CD4-positive, alpha-beta T cell treated with Interleukin-17A for 1 hour (primary cell): Measurements from ENCODE around the gene RAB1B.
A peak's percentile ranks its signal among the peaks of the same experiment; 100 is the strongest.

Experiments used
- DNase-seq: peaks from one replicate; pipeline ENCODE4 v3.0.0-alpha.2; 2020

RAB1B gene

DNA sequence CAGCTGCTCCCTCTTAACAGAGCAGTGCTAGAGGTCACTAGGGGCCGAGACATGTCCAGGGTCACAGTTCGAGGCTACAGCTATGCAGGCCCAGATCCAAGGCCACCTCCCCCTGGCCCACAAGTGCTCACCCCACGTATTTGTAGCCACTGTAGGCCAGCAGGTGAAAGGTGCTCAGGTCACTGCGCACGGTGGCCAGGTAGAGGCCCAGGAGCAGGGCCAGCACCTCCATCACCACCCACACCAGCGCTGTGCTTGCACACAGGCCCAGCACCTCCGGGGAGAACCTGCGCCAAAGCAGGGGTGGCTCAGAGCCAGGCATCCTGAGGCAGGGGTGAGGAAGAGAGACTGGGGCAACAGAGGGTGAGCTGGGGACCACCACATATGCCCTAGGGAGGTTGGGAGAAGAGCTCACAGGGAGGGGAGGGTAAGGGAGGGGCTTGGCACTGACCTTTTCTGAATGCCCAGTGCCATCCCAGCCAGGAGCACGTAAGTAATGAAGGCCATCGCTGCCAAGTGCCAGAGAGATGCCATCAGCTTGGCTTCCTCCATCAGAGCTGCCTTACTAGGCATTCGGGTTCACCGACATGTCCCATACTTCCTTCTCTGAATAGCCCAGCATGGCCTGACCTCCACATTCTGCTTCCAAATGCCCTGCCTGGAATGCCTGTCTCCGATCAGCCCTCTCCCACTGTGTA, 17.0 kb downstream of the RAB1B start:
- no peak for DNase-seq

DNA sequence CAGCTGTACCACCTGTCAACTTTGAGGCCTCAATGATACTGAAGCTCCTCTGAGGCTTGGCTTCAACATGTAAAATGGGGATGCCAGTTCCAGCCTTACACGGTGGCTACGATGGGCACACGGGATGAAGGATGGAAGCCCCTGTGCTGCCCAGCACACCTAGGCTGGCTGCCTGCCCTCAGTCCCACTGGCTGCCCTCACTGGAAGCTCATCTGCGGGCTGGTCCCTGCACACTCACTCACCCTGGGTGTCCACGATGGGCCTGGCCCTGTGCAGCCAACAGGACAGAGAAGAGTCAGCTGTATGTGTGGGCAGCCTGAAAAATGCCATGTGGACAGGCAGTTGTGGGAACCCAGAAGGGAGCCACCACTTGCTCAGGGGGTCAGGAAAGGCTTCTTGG, 18.3 kb downstream of the RAB1B start:
- DNase-seq, result no peak

DNA sequence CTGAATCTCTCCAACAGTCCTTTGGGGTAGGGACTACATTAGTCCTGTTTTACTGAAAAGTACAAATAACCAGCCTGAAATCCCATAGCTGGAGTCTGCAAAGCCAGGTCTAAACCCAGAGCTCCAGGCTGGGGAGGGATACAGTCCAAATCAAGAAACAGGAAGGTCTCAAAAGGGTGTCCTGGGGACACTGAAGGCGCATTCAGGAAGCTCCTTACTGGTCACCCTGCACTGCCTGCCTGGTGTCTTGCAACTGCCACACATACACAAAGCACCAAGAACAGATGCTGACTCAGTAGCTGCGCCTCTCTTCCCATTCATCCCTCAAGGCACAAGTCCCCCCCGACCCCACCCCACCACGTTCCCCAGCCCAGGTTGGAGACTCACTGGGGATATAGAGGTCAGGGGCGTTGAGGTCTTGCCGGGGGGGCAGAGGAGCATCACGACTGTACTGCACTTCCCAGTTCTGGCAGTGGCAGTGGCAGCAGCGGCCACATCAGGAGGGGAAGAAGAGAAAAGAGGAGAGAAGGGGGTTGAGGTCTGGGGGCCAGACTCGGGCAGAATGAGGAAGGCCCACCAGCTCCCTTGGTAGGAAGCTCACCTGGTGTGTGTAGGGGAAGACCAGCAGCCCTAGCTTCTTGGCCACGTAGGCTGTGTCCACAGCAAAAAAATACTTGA, 18.9 kb downstream of the RAB1B start:
- DNase-seq, result no peak

DNA sequence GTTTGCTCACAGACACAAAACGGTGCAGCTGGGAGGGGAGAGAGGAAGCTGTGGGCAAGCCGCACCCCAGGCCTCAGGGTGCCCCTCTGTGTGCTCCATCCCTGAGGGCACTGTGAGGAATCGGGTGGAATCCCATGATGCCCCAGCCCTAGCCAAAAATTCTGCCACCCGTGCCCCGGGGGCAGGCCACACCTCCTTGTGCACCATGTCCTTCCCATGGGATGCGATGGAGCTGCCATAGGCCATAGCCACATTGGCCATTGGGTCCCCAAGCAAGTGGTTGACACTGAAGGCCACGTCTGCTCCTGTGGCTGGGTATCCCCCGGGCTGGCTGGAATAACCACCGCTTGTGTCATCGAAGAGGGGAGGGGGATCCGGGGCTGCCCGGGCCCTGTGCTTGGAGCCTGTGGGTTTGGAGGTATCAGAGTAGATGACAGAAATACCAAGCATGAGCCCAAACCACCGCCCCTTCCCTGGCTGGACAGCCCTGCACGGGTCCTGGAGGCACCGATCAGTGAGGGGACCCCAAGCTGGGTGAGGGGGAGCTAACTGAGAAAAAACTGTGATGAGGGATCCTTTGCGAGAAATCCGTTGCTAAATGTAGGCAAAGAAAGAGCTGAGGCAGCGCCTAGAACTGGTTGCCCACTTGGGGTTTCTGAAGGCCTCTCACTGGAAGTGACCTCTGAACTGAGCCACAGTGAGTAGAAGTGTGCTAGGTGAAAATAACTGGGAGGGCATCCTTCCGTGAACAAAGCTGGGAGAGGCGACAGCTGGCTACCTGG, 19.6 kb downstream of the RAB1B start:
- DNase-seq, result no peak

DNA sequence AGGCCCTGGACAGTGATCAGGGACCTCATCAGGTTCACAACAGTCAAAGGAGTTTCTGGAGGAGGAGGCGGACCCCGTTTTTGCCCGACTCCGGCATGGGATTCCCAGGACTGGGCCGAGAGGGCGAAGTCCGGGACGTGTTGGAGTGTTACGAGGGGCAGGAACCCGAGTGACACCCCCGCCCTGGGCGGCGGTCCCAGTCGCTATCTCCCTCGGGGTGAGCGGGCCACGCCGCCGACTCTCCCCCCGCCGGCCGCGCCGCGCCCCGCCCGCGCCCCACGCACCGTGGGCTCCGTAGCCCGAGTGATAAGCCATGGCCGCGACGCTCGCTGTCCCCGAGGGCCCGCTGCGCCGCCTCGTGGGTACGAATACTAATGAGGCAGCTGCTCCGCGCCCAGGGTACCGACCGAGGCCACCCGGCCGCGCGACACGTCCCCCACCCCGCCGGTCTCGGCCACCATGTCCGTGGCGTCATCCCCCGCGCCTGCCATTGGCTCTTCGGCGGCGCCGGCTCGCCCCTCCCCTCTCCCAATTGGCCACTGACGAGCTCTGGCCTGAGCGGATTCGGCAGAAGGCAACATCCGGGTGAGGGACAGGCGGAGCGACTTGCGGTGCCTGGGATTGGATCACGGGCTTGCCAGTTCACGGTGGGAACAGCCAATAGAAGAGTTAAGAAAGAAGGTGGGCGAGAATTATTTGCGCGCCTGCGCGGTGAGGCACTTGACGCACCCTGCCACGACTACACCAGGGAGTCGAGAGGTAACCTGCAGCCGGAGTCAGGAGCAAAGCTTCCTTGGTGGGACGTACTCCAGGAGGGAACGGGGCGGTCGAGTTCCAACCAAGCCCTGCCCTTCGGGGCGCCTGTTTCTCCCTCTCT, 20.5 kb downstream of the RAB1B start, which contains the start of gene YIF1A:
Gene YIF1A, minus strand, starts transcription at position 473 of the 877 bp plus-strand sequence. Its CDS starts 158 bp downstream, at position 315.
- DNase-seq, result peak; percentile 100

DNA sequence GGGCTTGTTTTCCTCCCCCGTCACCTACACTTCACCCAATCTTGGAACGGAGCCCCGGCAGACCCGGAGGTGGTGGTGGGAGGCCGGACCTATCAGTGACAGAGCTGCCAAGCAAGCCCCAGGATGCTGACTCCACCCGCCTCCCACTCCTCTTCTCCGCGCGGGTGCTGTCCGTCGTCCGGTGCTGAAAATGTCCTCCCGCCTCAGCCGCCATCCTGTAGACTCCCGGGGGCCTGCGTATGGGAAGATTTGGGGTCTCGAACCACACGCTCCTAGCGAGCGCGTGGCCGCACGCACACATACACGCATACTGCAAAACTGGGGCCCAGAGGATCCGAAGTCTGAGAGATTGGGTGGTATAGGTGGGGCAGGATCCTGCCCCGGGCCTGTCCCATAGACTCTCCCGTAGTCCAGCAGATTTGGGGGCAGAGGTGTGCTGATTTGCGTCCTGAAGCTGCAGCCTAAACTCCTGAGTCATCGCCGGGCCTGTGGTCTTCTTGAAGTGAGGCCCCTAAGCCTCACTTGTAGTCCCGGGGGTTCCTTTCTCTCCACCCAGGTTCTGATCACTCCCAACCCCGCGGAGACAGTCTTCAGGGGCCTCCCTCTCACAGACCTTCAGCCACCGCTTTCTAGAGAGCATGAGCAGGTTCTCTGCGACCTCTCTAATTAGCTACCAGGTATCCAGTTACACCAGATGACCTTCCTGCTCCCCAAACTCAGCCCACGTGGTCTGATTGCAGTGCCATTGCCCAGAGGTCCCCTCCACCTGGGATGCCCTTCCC, 21.3 kb downstream of the RAB1B start:
- no peak for DNase-seq

DNA sequence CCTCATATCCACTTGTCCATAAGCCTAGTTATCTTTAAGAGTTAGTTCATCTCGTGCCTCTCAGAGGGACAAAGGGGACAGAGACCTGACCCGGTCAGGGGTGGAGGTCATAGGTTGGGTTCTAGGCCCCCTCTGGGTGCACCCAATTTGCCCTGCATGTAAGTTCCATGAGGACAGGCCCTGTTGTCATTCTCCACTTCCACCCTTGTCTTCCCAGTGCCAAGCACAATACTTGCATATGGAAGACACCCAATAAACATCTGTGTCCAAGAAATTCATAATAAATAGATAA, 21.8 kb downstream of the RAB1B start:
- DNase-seq, result no peak

DNA sequence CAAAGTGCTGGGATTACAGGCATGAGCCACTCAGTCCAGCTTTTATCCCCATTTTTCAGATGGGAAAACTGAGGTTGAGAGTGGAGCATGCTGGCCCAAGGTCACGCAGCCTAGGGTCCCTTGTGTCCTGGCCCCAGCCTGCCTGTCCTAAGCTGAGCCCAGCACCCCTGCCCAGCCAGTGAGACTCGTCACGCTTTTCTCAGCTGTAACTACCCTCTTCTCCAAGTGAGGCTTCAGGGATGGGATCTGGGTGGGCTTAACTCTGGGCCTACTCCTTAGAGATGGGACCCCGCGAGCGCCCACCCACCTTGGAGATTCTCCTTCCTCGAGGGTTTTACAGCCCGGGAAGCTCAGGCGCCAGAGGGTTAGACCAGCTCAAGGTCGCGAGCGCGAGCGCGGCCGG, 22.9 kb downstream of the RAB1B start:
- no peak for DNase-seq

DNA sequence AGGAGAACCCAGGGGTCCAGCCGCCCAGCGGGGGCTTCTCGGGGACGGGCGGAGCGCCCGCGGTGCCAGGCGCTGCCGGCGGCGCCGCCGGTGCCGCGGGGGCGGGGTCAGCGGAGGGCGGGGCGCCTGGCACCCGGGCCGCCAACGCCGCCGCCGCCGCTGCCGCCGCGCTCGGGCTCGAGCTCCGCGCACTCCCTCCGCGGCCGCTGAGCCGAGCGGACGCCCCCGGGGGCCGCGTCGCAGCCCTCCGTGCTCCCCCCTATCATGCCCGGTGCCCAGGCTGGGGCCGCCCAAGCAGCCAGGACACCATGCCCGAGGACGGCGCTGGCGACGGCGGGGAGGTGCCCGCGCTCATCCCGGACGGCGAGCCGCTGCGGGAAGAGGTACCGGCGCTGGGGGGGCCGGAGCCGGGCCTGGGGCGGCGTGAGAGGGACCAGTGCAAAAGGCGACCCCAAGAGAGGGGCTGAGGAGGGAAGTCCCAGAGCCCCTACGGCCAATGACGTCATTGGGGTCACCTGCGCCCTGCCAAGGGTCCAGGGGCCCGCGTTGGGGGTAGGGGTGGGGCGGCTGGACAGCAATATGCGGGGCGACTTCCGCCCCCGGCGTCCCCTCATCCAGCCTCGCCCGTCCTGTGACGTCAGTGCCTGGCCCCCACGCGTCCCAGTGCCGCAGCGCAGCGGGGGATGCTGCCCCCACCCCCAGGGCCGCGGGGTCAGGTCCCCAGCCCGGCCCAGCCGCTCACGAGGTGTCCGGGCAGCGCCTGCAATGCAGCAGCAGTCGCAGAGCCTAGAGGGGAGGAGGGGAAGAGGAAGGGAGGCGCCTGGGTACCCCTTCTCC, 23.5 kb downstream of the RAB1B start, which contains the start of gene TMEM151A:
Gene TMEM151A, plus strand, starts transcription at position 189 of the 837 bp plus-strand sequence. Its CDS starts 120 bp downstream, at position 309.
- DNase-seq, result no peak

DNA sequence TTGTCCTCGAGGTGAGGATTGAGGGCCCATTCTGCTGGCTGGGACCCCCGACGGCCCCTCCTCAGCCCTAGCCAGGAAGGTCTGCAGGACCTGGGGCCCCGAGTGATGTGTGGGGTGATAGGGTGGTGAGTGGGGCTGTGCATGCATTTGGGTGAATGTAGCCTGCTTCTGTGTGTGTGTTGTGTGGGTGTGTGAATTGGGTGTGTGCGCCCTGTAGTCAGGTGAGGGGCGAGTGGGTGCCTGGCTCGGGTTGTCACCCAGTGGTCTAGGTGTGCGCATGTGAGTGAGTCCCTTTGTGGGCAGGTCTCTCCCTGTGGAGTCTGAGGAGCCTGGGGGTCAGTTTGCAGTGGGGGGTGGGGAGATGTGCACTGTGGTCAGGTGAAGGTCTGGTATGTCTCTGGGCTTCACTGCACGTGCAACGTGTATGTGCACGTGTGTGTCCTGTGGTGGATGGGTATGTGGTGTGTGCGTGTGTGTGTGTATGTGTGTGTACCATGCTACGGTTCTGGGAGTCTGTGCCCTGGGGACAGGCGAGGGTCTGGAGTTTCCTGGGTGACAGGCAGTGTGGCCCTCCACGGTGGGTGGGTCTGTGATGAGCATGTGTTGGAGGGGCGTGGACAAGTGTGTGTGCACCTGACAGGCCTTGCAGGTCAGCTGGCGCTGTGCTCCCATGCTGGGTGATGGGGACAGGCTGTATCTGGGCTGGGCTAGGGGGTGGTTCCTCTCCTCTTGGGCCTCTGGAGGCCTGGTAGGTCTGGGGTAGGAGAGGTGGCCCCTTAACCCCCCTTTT, 24.3 kb downstream of the RAB1B start:
- DNase-seq, result no peak

DNA sequence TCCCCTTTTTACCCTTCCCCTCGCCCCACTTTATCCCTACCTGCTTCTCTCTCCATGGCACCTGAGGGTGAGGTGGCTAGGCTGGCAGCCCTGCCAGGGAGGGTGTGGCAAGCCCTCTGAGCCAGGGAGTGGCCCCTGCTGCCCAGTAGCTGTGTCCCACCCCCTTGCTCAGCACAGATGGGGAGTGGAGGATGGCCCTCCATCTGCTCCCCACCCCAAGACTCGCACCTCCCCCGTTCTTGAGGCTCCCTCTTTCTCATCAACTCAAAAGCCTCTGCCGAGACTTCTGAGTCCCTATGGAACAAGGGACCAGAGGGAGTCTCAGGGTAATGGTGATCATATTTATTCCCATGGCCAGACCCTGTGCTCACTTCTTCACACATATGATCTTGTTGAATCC, 24.9 kb downstream of the RAB1B start:
- no peak for DNase-seq

DNA sequence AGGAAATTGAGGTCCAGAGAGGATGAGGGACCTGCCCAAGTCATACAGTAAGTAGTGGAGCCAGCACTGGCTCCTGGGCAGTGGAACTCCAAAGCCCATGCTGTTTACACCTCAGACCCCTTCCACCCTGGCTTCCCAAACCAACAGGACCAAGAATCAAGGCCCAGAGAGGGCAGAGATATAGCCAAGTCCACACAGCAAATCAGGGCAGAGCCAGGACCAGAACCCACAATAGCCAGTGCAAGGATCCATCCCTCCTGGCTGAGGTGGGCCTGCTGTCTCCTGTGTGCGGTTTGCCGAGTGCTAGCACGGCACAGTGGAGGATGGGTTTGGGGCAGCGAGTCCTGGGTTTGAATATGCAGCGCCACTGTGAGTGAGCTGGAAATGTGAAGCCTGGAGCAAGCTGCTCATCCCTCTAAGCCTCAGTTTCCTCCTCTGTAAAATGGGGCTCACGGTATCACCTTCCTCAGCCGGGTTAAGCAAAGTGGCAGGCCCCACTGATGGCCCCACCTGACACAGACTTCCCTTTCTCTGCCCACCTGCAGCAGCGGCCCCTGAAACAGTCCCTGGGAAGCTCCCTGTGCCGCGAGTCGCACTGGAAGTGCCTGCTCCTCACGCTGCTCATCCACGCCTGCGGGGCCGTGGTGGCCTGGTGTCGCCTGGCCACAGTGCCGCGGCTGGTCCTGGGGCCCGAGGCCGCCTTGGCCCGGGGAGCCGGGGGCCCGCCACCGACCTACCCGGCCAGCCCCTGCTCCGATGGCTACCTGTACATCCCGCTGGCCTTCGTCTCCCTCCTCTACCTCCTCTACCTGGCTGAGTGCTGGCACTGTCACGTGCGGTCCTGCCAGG, 25.6 kb downstream of the RAB1B start:
- DNase-seq, result no peak

DNA sequence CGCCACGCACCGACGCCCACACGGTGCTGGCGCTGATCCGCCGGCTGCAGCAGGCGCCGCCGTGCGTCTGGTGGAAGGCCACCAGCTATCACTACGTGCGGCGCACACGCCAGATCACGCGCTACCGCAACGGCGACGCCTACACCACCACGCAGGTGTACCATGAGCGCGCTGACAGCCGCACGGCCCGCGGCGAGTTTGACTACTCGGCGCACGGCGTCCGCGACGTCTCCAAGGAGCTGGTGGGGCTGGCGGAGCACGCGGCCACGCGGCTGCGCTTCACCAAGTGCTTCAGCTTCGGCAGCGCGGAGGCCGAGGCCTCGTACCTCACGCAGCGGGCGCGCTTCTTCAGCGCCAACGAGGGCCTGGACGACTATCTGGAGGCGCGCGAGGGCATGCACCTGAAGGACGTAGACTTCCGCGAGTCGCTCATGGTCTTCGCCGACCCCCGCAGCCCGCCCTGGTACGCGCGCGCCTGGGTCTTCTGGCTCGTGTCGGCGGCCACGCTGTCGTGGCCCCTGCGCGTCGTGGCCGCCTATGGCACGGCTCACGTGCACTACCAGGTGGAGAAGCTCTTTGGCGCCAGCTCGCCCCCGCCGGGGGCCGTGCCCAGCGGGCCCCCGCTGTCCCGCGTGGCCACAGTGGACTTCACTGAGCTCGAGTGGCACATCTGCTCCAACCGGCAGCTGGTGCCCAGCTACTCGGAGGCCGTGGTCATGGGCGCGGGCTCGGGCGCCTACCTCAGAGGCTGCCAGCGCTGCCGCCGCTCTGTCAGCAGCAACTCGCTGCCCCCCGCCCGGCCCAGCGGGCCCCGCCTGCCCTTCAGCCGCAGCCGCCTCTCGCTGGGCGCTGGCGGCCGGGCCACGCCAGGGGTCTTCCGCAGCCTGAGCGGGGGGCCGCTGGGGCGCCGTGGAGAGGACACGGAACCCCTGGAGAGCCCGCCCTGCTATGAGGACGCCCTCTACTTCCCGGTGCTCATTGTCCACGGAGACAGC, 26.5 kb downstream of the RAB1B start:
- no peak for DNase-seq

DNA sequence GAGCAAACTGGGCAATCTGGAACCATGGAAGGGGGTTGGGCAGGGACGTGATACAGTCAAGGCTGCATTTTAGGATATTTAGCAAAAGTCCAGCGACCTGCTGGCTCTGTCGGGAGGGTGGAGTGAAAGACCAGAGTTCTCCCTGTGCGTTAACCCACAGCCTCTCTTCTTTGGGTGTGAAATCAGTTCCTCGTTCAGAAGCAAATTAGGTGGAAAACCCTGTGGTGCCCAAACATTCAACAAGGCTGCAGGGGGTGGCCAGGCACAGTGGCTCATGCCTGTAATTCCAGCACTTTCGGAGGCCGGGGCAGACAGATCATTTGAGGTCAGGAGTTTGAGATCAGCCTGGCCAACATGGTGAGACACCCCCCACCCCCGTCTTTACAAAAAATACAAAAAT, 29.2 kb downstream of the RAB1B start:
- no peak for DNase-seq

DNA sequence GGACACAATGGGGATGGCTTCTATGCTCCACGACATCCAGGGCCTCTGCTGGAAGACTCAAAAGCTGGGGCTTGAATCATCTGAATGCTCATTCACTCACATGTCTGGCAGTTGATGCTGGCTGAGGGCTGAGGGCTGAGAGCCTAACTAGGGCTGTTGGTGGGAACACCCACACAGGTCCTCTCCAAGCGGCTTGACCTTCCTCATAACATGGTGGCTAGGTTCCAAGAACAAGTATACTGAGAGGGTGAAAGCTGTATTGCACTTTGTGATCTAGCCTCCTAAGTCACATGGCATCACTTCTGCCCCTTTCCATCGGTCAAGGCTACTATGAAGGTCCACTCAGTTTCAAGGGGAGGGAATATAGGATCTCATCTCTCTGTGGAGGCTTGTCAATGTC, 30.7 kb downstream of the RAB1B start:
- DNase-seq, result no peak

DNA sequence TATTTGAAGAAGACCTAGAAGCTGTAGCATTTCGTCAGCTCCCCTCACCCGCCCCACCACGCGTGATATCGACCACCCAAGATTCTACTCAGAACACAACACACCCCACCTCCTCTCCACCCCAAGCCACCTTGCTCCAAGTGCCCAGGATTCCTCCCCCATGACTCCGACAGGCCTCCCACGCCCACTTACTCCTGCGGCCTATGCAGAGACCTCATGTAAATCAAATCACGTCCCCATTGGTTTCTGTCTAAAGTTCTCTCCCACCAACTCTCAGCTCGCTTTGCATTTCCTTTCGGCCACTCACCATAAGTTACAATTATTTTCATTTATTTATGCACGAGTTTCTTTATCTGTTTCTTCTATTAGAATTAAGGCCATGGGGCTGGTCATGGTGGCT, 34.2 kb downstream of the RAB1B start:
- no peak for DNase-seq

DNA sequence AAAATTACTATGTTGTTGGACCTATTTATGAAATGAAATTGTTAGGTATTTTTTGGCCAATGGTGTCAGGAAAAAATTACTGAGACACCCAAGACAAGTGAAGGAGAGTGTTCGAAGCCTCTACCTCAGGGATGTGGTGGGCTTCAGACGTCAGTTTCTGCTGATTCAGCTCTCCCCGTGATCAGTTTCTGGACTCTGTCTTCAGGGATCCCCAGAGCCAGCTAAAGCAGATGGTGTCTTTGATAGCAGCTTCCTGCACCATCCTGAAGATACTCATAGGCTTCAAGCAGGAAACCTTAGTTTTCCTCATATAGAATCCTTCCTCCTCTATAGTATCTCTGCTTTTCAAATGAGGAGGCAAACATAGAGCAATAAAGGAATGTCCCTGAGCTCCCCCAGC, 41.0 kb downstream of the RAB1B start:
- no peak for DNase-seq

DNA sequence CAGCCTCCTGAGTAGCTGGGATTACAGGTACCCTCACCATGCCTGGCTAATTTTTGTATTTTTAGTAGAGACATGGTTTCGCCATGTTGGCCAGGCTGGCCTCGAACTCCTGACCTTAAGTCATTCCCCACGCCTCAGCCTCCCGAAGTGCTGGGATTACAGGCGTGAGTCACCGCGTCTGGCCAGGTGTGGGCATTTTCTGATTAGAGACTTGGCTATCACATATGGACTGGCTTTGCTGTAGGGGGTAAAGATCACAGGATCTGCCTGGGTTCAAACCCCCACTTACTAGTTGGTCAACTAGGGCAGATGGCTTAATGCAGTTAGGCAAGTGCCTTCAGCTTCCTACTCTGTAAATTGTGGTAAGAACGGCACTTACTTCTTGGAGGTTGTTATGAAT, 41.9 kb downstream of the RAB1B start:
- no peak for DNase-seq
